GM12891 (cell line): ENCODE data around the gene SEPTIN7. TPM values are rescaled to one million over a fixed set of nuclear protein-coding genes. Genes with fewer than 3 reads are reported as not detected.
"Not testable (repeated sequence)": the region's sequence is repeated elsewhere in the genome, so short reads cannot be mapped to it uniquely, and the experiment has no call there.

ENCODE experiments used
- DNase-seq: peaks from one replicate; pipeline ENCODE4 v3.0.0; 2011; ENCODE audit warnings: low spot score; ENCODE audit not compliant: insufficient read length
- FAIRE-seq: peaks from 2 replicates; lab custom pipeline; 2011; peaks lifted over from hg19 to GRCh38; lab: Jason Lieb, UNC
- PAX5 ChIP-seq: IDR thresholded peaks from 2 replicates; pipeline ENCODE4 v1.6.1; 2011; ENCODE audit warnings: low read length, moderate library complexity, mild to moderate bottlenecking; ENCODE audit not compliant: insufficient read depth, severe bottlenecking
- POLR2A ChIP-seq: IDR thresholded peaks from 2 replicates; pipeline ENCODE4 v1.6.1; 2011; ENCODE audit warnings: low read depth, low read length, control low read depth
- POLR2AphosphoS5 ChIP-seq: IDR thresholded peaks from 2 replicates; pipeline ENCODE4 v1.6.1; 2011; ENCODE audit warnings: low read depth, low read length, control low read depth
- POU2F2 ChIP-seq: IDR thresholded peaks from 2 replicates; pipeline ENCODE4 v1.6.1; 2011; ENCODE audit warnings: low read depth, mild to moderate bottlenecking, control low read depth, low read length, moderate library complexity
- SPI1 ChIP-seq: IDR thresholded peaks from 2 replicates; pipeline ENCODE4 v1.6.1; 2011; ENCODE audit warnings: low read depth, low read length, control low read depth
- TAF1 ChIP-seq: IDR thresholded peaks from 2 replicates; pipeline ENCODE4 v1.6.1; 2011; ENCODE audit warnings: low read depth, low read length, control low read depth
- polyA plus RNA-seq: library from polyadenylated mRNA; unstranded; fragments of >200 nt; gene quantifications from one replicate; pipeline ENCODE4 v1.2.1, GENCODE V29; 2012; ENCODE audit warnings: low read depth, missing spikeins, inconsistent platforms; ENCODE audit not compliant: missing spikeins

Gene SEPTIN7
- polyA plus RNA-seq: 234 TPM

- TF ChIP-seq SPI1 (no peak), POLR2A (peak; percentile 94), PAX5 (no peak), POU2F2 (peak; percentile 64; the same call in 1 of the 2 replicates), TAF1 (peak; percentile 98), POLR2AphosphoS5 (peak; percentile 93)
- peak; percentile 77 for DNase-seq
- peak; percentile 99 for FAIRE-seq
Observed at GRCh38 chr7:35800718-35801391, at the start of gene SEPTIN7. Gene SEPTIN7, plus strand, starts transcription at chr7:35801057. Its CDS starts 153 bp downstream, at chr7:35801210.

GRCh38 chr7:35752742-35753141 lies 48.1 kb upstream of the SEPTIN7 start:
- DNase-seq: no peak
- no peak for FAIRE-seq
- TF ChIP-seq SPI1 (no peak), POLR2AphosphoS5 (no peak), POU2F2 (no peak), PAX5 (no peak), TAF1 (no peak), POLR2A (no peak)

GRCh38 chr7:35753761-35754603 lies 46.9 kb upstream of the SEPTIN7 start:
- FAIRE-seq: peak; percentile 5
- TF ChIP-seq POLR2AphosphoS5 (no peak), PAX5 (no peak), SPI1 (no peak), POLR2A (no peak), POU2F2 (no peak), TAF1 (no peak)
- no peak for DNase-seq

- TF ChIP-seq SPI1: no peak
- TF ChIP-seq POU2F2: no peak
- TF ChIP-seq POLR2A: no peak
- no peak for TF ChIP-seq PAX5
- TF ChIP-seq POLR2AphosphoS5: no peak
- no peak for TF ChIP-seq TAF1
- no peak for DNase-seq
- no peak for FAIRE-seq
Observed at GRCh38 chr7:35754741-35755140, 46.1 kb upstream of the SEPTIN7 start.

- no peak for DNase-seq
- TF ChIP-seq PAX5 (no peak), POLR2A (no peak), SPI1 (no peak), POLR2AphosphoS5 (no peak), TAF1 (no peak), POU2F2 (no peak)
- FAIRE-seq: no peak
Observed at GRCh38 chr7:35755711-35756110, 45.1 kb upstream of the SEPTIN7 start.

- not testable (repeated sequence) for FAIRE-seq, DNase-seq
Observed at GRCh38 chr7:35756453-35756852, 44.4 kb upstream of the SEPTIN7 start.

- no peak for TF ChIP-seq SPI1
- TF ChIP-seq TAF1: no peak
- no peak for TF ChIP-seq POLR2A
- TF ChIP-seq PAX5: no peak
- TF ChIP-seq POU2F2: no peak
- no peak for TF ChIP-seq POLR2AphosphoS5
- FAIRE-seq (no peak), DNase-seq (no peak)
Observed at GRCh38 chr7:35757574-35757973, 43.3 kb upstream of the SEPTIN7 start.

- TF ChIP-seq SPI1 (no peak), POLR2A (no peak), POU2F2 (no peak), PAX5 (no peak), TAF1 (no peak), POLR2AphosphoS5 (no peak)
- DNase-seq (no peak), FAIRE-seq (no peak)
Observed at GRCh38 chr7:35758421-35758820, 42.4 kb upstream of the SEPTIN7 start.

- TF ChIP-seq PAX5: no peak
- TF ChIP-seq POU2F2: no peak
- no peak for TF ChIP-seq POLR2AphosphoS5
- TF ChIP-seq TAF1: no peak
- TF ChIP-seq POLR2A: no peak
- no peak for TF ChIP-seq SPI1
- no peak for FAIRE-seq
- no peak for DNase-seq
Observed at GRCh38 chr7:35760143-35760745, 40.6 kb upstream of the SEPTIN7 start.

- no peak for FAIRE-seq
- DNase-seq: no peak
- TF ChIP-seq POU2F2 (no peak), TAF1 (no peak), PAX5 (no peak), POLR2A (no peak), POLR2AphosphoS5 (no peak), SPI1 (no peak)
Observed at GRCh38 chr7:35761871-35762677, 38.8 kb upstream of the SEPTIN7 start.
